GOT3 (cell line): Measurements from ENCODE around the gene LRP4.
A peak's percentile ranks its signal among the peaks of the same experiment; 100 is the strongest.
"Not testable (repeated sequence)": the region's sequence is repeated elsewhere in the genome, so short reads cannot be mapped to it uniquely, and the experiment has no call there.

Source experiments
- DNase-seq: peaks from one replicate; lab custom pipeline; 2025; ENCODE audit warnings: mixed read lengths; lab: John Stamatoyannopoulos, UW

Gene LRP4

GRCh38 chr11:46918083-46918787 is at the start of gene LRP4:
Gene LRP4, minus strand, starts transcription at chr11:46918550. Its CDS starts 171 bp downstream, at chr11:46918379.
- no peak for DNase-seq

- DNase-seq, result no peak
Measured at GRCh38 chr11:46967962-46968361, 49.6 kb upstream of the LRP4 start.

- DNase-seq, result no peak
Measured at GRCh38 chr11:46966773-46967172, 48.4 kb upstream of the LRP4 start.

- DNase-seq, result no peak
Measured at GRCh38 chr11:46963844-46964243, 45.5 kb upstream of the LRP4 start.

GRCh38 chr11:46961886-46962285 is 43.5 kb upstream of the LRP4 start:
- DNase-seq, result not testable (repeated sequence)

GRCh38 chr11:46961041-46961440 is 42.7 kb upstream of the LRP4 start:
- no peak for DNase-seq

GRCh38 chr11:46958777-46959176 is 40.4 kb upstream of the LRP4 start:
- no peak for DNase-seq

GRCh38 chr11:46953093-46953492 is 34.7 kb upstream of the LRP4 start:
- DNase-seq, result no peak

- DNase-seq, result no peak
Measured at GRCh38 chr11:46952553-46952952, 34.2 kb upstream of the LRP4 start.

GRCh38 chr11:46951864-46952263 is 33.5 kb upstream of the LRP4 start:
- DNase-seq, result no peak

GRCh38 chr11:46949297-46949696 is 30.9 kb upstream of the LRP4 start:
- DNase-seq, result no peak

GRCh38 chr11:46948378-46949131 is 30.2 kb upstream of the LRP4 start:
- no peak for DNase-seq

GRCh38 chr11:46947399-46948077 is 29.2 kb upstream of the LRP4 start:
- DNase-seq, result no peak

GRCh38 chr11:46944356-46945075 is 26.2 kb upstream of the LRP4 start:
- no peak for DNase-seq

- DNase-seq, result no peak
Measured at GRCh38 chr11:46942172-46942571, 23.8 kb upstream of the LRP4 start.

- peak; percentile 79 for DNase-seq
Measured at GRCh38 chr11:46936138-46937110, 18.1 kb upstream of the LRP4 start, which contains the start of gene CSTPP1. Gene CSTPP1, plus strand, starts transcription at chr11:46936761. Its CDS starts 45 bp downstream, at chr11:46936806.

- DNase-seq, result no peak
Measured at GRCh38 chr11:46930089-46930488, 11.7 kb upstream of the LRP4 start.

- not testable (repeated sequence) for DNase-seq
Measured at GRCh38 chr11:46928701-46929100, 10.4 kb upstream of the LRP4 start.

- DNase-seq, result not testable (repeated sequence)
Measured at GRCh38 chr11:46927928-46928327, 9.6 kb upstream of the LRP4 start.

- DNase-seq, result peak; percentile 39
Measured at GRCh38 chr11:46920755-46921154, 2.4 kb upstream of the LRP4 start.
